PFSK-1 (cell line): Measurements from ENCODE around the gene DTX1.

Experiments used
- FOXP2 ChIP-seq: optimal IDR thresholded peaks from 2 replicates; pipeline ENCODE3; 2011; ENCODE audit warnings: borderline replicate concordance, control low read depth, inconsistent platforms; ENCODE audit not compliant: insufficient read depth; ENCODE audit errors: extremely low read length, extremely low read depth
- REST ChIP-seq, 2 experiments: IDR thresholded peaks; 2 replicates each; pipeline versions ENCODE4 v1.6.1 to v1.8.0; 2011 to 2012; ENCODE audit warnings: low read depth in 2 of 2, low read length in 2 of 2, control low read depth in 1 of 2, inconsistent platforms in 1 of 2, mild to moderate bottlenecking in 1 of 2, moderate library complexity in 1 of 2; ENCODE audit not compliant: insufficient read depth in 1 of 2
- TAF1 ChIP-seq: IDR thresholded peaks from 2 replicates; pipeline ENCODE4 v1.6.1; 2012; ENCODE audit warnings: low read length, control low read depth, borderline replicate concordance; ENCODE audit not compliant: insufficient read depth

GRCh38 chr12:113096675-113097461 is 40.3 kb downstream of the DTX1 start:
- TF ChIP-seq TAF1 (no peak), REST (IDR thresholded peaks at IDR 0.05; ENCODE audit: insufficient read depth in 1 of 2, low read depth in 2 of 2, low read length in 2 of 2) (no peak), FOXP2 (no peak)
